H1 (cell line): Measurements from ENCODE around the gene SLC22A13. TPM values are rescaled to one million over a fixed set of nuclear protein-coding genes. Genes with fewer than 3 reads are reported as not detected.

Experiments
- GABPA ChIP-seq: IDR thresholded peaks from 2 replicates; pipeline ENCODE4 v1.6.1; 2011; ENCODE audit warnings: mild to moderate bottlenecking, low read length, moderate library complexity, borderline replicate concordance; ENCODE audit not compliant: insufficient read depth
- POLR2AphosphoS5 ChIP-seq: IDR thresholded peaks from 2 replicates; pipeline ENCODE4 v1.6.1; 2011; ENCODE audit warnings: low read depth, low read length
- POU5F1 ChIP-seq: IDR thresholded peaks from 2 replicates; pipeline ENCODE4 v1.6.1; 2011; ENCODE audit warnings: low read depth, mild to moderate bottlenecking, low read length, moderate library complexity
- RBBP5 ChIP-seq: IDR thresholded peaks from 2 replicates; pipeline ENCODE4 v1.7.1; 2012; ENCODE audit warnings: low read depth, mild to moderate bottlenecking, inconsistent platforms, low read length, moderate library complexity, borderline replicate concordance
- RXRA ChIP-seq: IDR thresholded peaks from 2 replicates; pipeline ENCODE4 v1.6.1; 2011; ENCODE audit warnings: low read depth, mild to moderate bottlenecking, low read length, moderate library complexity; ENCODE audit not compliant: insufficient read depth
- TAF7 ChIP-seq: optimal IDR thresholded peaks from 2 replicates; pipeline ENCODE3; 2011; ENCODE audit warnings: low read depth, mild to moderate bottlenecking, inconsistent platforms, low read length, moderate library complexity, borderline replicate concordance
- polyA plus RNA-seq, 7 experiments: library from polyadenylated mRNA; depleted of rRNA in 3 of 7; stranded (reverse) in 5 of 7; unstranded in 2 of 7; fragments of >200 nt in 5 of 7; fragments of 200-250 nt in 2 of 7; gene quantifications; 1 replicate in 5 of 7; 2 replicates in 1 of 7; 4 replicates in 1 of 7; pipeline versions ENCODE4 v1.2.1 to v1.2.3, GENCODE V29; 2011 to 2013; ENCODE audit warnings: missing spikeins in 2 of 7, mixed read lengths in 2 of 7
- total RNA-seq: library from RNA; stranded (reverse); fragmentation: NEBNext Ultra II Directional; extraction: Animal tissue kit (Norgen Biotek cat#: 25700); gene quantifications from 2 replicates; pipeline ENCODE4 v1.2.1, GENCODE V29; 2021
- TF ChIP-seq, protein P1 (sequence below): IDR thresholded peaks from 2 replicates; pipeline ENCODE4 v1.6.1; 2011; ENCODE audit warnings: low read length, improper control_type of control experiment

The SLC22A13 gene
- total and polyA plus RNA-seq, 2 of the 8 experiments (the other 6 are each of a cell fraction or from before 2014, with no cell fraction given), result 0.05 to 0.41 TPM

DNA sequence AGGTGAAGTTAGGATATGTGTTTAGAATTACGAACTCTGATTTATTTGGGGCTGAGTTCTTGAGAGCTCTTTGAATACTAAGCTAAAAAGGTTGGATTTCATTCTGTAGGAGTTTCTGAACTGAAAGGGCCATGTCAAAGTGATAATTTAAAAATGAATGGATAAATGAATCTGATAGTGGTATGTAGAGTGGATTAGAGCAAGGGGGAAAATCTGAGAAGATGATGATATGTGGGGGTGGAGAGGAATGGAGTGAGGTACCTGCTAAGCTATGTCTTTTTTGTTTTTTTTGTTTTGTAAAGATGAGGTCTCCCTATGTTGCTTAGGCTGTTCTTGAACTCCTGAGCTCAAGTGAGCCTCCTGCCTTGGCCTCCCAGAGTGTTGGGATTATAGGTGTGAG, 44.6 kb upstream of the SLC22A13 start (continued):
- TF ChIP-seq RBBP5 (no peak), POU5F1 (no peak), RXRA (no peak), POLR2AphosphoS5 (no peak), GABPA (no peak), TAF7 (no peak)
- TF ChIP-seq, protein P1, sequence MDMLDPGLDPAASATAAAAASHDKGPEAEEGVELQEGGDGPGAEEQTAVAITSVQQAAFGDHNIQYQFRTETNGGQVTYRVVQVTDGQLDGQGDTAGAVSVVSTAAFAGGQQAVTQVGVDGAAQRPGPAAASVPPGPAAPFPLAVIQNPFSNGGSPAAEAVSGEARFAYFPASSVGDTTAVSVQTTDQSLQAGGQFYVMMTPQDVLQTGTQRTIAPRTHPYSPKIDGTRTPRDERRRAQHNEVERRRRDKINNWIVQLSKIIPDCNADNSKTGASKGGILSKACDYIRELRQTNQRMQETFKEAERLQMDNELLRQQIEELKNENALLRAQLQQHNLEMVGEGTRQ, result no peak
